CD4-positive, CD25-positive, alpha-beta regulatory T cell (primary cell): Measurements from ENCODE around the gene SMO. TPM values are rescaled to one million over a fixed set of nuclear protein-coding genes. Genes with fewer than 3 reads are reported as not detected.

ENCODE experiments used
- ATAC-seq, 2 donors: fragments of 150-1000 bp; cut with Tn5 transposase; one replicate each; pipeline ENCODE4 v1.10.0; 2021; ENCODE audit warnings: low read depth in 2 of 2, moderate number of reproducible peaks in 2 of 2, moderate library complexity in 1 of 2
- DNase-seq, 3 donors: peaks; one replicate each; pipeline versions ENCODE4 v3.0.0 to v3.0.0-alpha.2; 2012 to 2022; ENCODE audit warnings: mixed read lengths in 1 of 3
- H3K27ac ChIP-seq: one replicate; pipeline ENCODE4 v1.7.0; 2013; ENCODE audit warnings: mild to moderate bottlenecking, low read length; ENCODE audit not compliant: insufficient read depth, poor library complexity, severe bottlenecking
- H3K27me3 ChIP-seq: one replicate; pipeline ENCODE4 v1.7.0; 2013; ENCODE audit warnings: low read length; ENCODE audit not compliant: control insufficient read depth, insufficient read depth
- H3K36me3 ChIP-seq: one replicate; pipeline ENCODE4 v1.7.0; 2013; ENCODE audit warnings: mild to moderate bottlenecking, low read length, moderate library complexity; ENCODE audit not compliant: control insufficient read depth, insufficient read depth
- H3K4me1 ChIP-seq: 2 replicates; pipeline ENCODE4 v1.7.0; 2013; ENCODE audit warnings: mild to moderate bottlenecking, low read length; ENCODE audit not compliant: insufficient read depth, control insufficient read depth, poor library complexity, severe bottlenecking
- H3K4me3 ChIP-seq: one replicate; pipeline ENCODE4 v1.7.0; 2013; ENCODE audit warnings: low read depth, mild to moderate bottlenecking, low read length, moderate library complexity
- H3K9me3 ChIP-seq, 2 experiments: 1 replicate in 1 of 2; 2 replicates in 1 of 2; pipeline ENCODE4 v1.7.0; 2013; ENCODE audit warnings: low read length in 2 of 2, mild to moderate bottlenecking in 1 of 2, moderate library complexity in 1 of 2; ENCODE audit not compliant: control insufficient read depth in 2 of 2
- H3K27ac Mint-ChIP-seq, 3 donors: one replicate each; pipeline ENCODE4 v1.8.0; 2020 to 2022; ENCODE audit warnings: mild to moderate bottlenecking in 3 of 3, mixed read lengths in 3 of 3, moderate library complexity in 2 of 3
- H3K27me3 Mint-ChIP-seq: one replicate; pipeline ENCODE4 v1.8.0; 2022; ENCODE audit warnings: mild to moderate bottlenecking, mixed read lengths
- H3K36me3 Mint-ChIP-seq: one replicate; pipeline ENCODE4 v1.8.0; 2020; ENCODE audit warnings: mixed read lengths
- H3K4me1 Mint-ChIP-seq, 4 donors: one replicate each; pipeline ENCODE4 v1.8.0; 2020 to 2022; ENCODE audit warnings: mixed read lengths in 4 of 4, mild to moderate bottlenecking in 1 of 4
- H3K4me3 Mint-ChIP-seq, 4 donors: one replicate each; pipeline ENCODE4 v1.8.0; 2020 to 2022; ENCODE audit warnings: mild to moderate bottlenecking in 4 of 4, mixed read lengths in 4 of 4, moderate library complexity in 3 of 4
- H3K9me3 Mint-ChIP-seq, 7 donors: one replicate each; pipeline ENCODE4 v1.8.0; 2020 to 2022; ENCODE audit warnings: mixed read lengths in 7 of 7, mild to moderate bottlenecking in 3 of 7, moderate library complexity in 2 of 7
- polyA plus RNA-seq, 4 donors: library from polyadenylated mRNA; unstranded; fragments of 300-500 nt; fragmentation: Illumina TruSeq; gene quantifications; one replicate each; pipeline ENCODE4 v1.2.3, GENCODE V29; 2021
- total RNA-seq: library from RNA; stranded (reverse); gene quantifications from one replicate; pipeline ENCODE4 v1.2.3, GENCODE V29; 2022

Gene SMO
- total and polyA plus RNA-seq, 5 donors from 2014 or later, result 0.12 TPM; not detected in 4

- H3K4me1 Mint-ChIP-seq, result no peaks in the 10 kb centered on the region
- no peak overlapping the region for H3K27ac Mint-ChIP-seq
- peaks cover 24% of the 10 kb centered on the region for H3K27me3 Mint-ChIP-seq
- Histone ChIP-seq H3K27ac (no peak overlapping the region), H3K4me3 (no peak overlapping the region), H3K36me3 (no peaks in the 10 kb centered on the region), H3K9me3 (no peaks in the 10 kb centered on the region), H3K27me3 (no peaks in the 10 kb centered on the region), H3K4me1 (no peaks in the 10 kb centered on the region)
- ATAC-seq, result no peak
- no peaks in the 10 kb centered on the region for H3K36me3 Mint-ChIP-seq
- H3K9me3 Mint-ChIP-seq, result no peaks in the 10 kb centered on the region
- no peak overlapping the region for H3K4me3 Mint-ChIP-seq
- no peak for DNase-seq
Observed at GRCh38 chr7:129205987-129206785, 17.8 kb downstream of the SMO start.

- H3K9me3 ChIP-seq, result no peaks in the 10 kb centered on the region
- Mint-ChIP-seq H3K36me3 (no peaks in the 10 kb centered on the region), H3K4me3 (no peak overlapping the region), H3K4me1 (no peaks in the 10 kb centered on the region), H3K9me3 (no peaks in the 10 kb centered on the region), H3K27me3 (peaks cover 16% of the 10 kb centered on the region), H3K27ac (no peak overlapping the region)
- H3K4me1 ChIP-seq, result no peaks in the 10 kb centered on the region
- DNase-seq (no peak), ATAC-seq (no peak)
- H3K4me3 ChIP-seq, result no peak overlapping the region
- H3K27me3 ChIP-seq, result no peaks in the 10 kb centered on the region
- H3K27ac ChIP-seq, result no peak overlapping the region
- no peaks in the 10 kb centered on the region for H3K36me3 ChIP-seq
Observed at GRCh38 chr7:129208667-129209066, 20.2 kb downstream of the SMO start.

- Histone ChIP-seq H3K27me3 (no peaks in the 10 kb centered on the region), H3K9me3 (no peaks in the 10 kb centered on the region), H3K36me3 (no peaks in the 10 kb centered on the region), H3K27ac (no peak overlapping the region), H3K4me3 (no peak overlapping the region), H3K4me1 (no peaks in the 10 kb centered on the region)
- Mint-ChIP-seq H3K4me1 (no peaks in the 10 kb centered on the region), H3K36me3 (no peaks in the 10 kb centered on the region), H3K27me3 (peaks cover 14% of the 10 kb centered on the region), H3K9me3 (no peaks in the 10 kb centered on the region), H3K4me3 (no peak overlapping the region), H3K27ac (no peak overlapping the region)
- no peak for ATAC-seq
- DNase-seq, result no peak
Observed at GRCh38 chr7:129209067-129209926, 20.9 kb downstream of the SMO start.

GRCh38 chr7:129210256-129210988, 22.0 kb downstream of the SMO start:
- Mint-ChIP-seq H3K36me3 (no peaks in the 10 kb centered on the region), H3K27ac (peak overlapping the region in 1 of 3 donors; percentile 65), H3K4me3 (no peak overlapping the region), H3K27me3 (peaks cover 14% of the 10 kb centered on the region), H3K9me3 (no peaks in the 10 kb centered on the region), H3K4me1 (no peaks in the 10 kb centered on the region)
- Histone ChIP-seq H3K4me1 (no peaks in the 10 kb centered on the region), H3K36me3 (no peaks in the 10 kb centered on the region), H3K27ac (no peak overlapping the region), H3K27me3 (no peaks in the 10 kb centered on the region), H3K4me3 (no peak overlapping the region), H3K9me3 (no peaks in the 10 kb centered on the region)
- DNase-seq, result peak; percentile 16 to 49 (median 38)
- peak; percentile 56 to 65 for ATAC-seq

- Histone ChIP-seq H3K9me3 (no peaks in the 10 kb centered on the region), H3K4me3 (no peak overlapping the region), H3K4me1 (no peaks in the 10 kb centered on the region), H3K36me3 (no peaks in the 10 kb centered on the region), H3K27me3 (no peaks in the 10 kb centered on the region), H3K27ac (no peak overlapping the region)
- H3K9me3 Mint-ChIP-seq, result no peaks in the 10 kb centered on the region
- H3K27ac Mint-ChIP-seq, result no peak overlapping the region
- DNase-seq, result no peak
- H3K4me3 Mint-ChIP-seq, result no peak overlapping the region
- no peaks in the 10 kb centered on the region for H3K36me3 Mint-ChIP-seq
- H3K4me1 Mint-ChIP-seq, result no peaks in the 10 kb centered on the region
- ATAC-seq, result no peak
- H3K27me3 Mint-ChIP-seq, result peaks cover 14% of the 10 kb centered on the region
Observed at GRCh38 chr7:129210989-129211312, 22.5 kb downstream of the SMO start.

- no peaks in the 10 kb centered on the region for H3K4me1 Mint-ChIP-seq
- no peak overlapping the region for H3K27ac ChIP-seq
- H3K4me3 Mint-ChIP-seq, result no peak overlapping the region
- no peak overlapping the region for H3K4me3 ChIP-seq
- H3K36me3 Mint-ChIP-seq, result no peaks in the 10 kb centered on the region
- H3K27me3 ChIP-seq, result no peaks in the 10 kb centered on the region
- ATAC-seq (no peak), DNase-seq (no peak)
- H3K9me3 Mint-ChIP-seq, result no peaks in the 10 kb centered on the region
- no peak overlapping the region for H3K27ac Mint-ChIP-seq
- H3K9me3 ChIP-seq, result no peaks in the 10 kb centered on the region
- H3K4me1 ChIP-seq, result no peaks in the 10 kb centered on the region
- no peaks in the 10 kb centered on the region for H3K36me3 ChIP-seq
- H3K27me3 Mint-ChIP-seq, result peaks cover 15% of the 10 kb centered on the region
Observed at GRCh38 chr7:129212126-129212525, 23.7 kb downstream of the SMO start.

- DNase-seq (no peak), ATAC-seq (no peak)
- H3K4me3 ChIP-seq, result no peak overlapping the region
- H3K9me3 Mint-ChIP-seq, result no peaks in the 10 kb centered on the region
- no peaks in the 10 kb centered on the region for H3K27me3 ChIP-seq
- no peaks in the 10 kb centered on the region for H3K36me3 Mint-ChIP-seq
- H3K4me1 ChIP-seq, result no peaks in the 10 kb centered on the region
- no peaks in the 10 kb centered on the region for H3K9me3 ChIP-seq
- H3K27ac Mint-ChIP-seq, result no peak overlapping the region
- H3K27me3 Mint-ChIP-seq, result peaks cover 19% of the 10 kb centered on the region
- no peaks in the 10 kb centered on the region for H3K36me3 ChIP-seq
- no peak overlapping the region for H3K4me3 Mint-ChIP-seq
- no peaks in the 10 kb centered on the region for H3K4me1 Mint-ChIP-seq
- H3K27ac ChIP-seq, result no peak overlapping the region
Observed at GRCh38 chr7:129212596-129212995, 24.2 kb downstream of the SMO start.
